Renal cortical epithelial cell (primary cell): Measurements from ENCODE around the gene TTYH2. TPM values are rescaled to one million over a fixed set of nuclear protein-coding genes. Genes with fewer than 3 reads are reported as not detected.
A peak's percentile ranks its signal among the peaks of the same experiment; 100 is the strongest.

Experiments used
- DNase-seq: peaks from one replicate; pipeline ENCODE4 v3.0.0-alpha.2; 2011; ENCODE audit warnings: low read depth
- total RNA-seq: library from RNA; depleted of rRNA; stranded (reverse); fragments of >200 nt; gene quantifications from 2 replicates; pipeline ENCODE4 v1.2.3, GENCODE V29; 2014

TTYH2 gene
- total RNA-seq, 1 donor from 2014 or later, result 0.60 TPM

GRCh38 chr17:74235040-74235581, 21.7 kb downstream of the TTYH2 start:
- DNase-seq, result no peak

DNA sequence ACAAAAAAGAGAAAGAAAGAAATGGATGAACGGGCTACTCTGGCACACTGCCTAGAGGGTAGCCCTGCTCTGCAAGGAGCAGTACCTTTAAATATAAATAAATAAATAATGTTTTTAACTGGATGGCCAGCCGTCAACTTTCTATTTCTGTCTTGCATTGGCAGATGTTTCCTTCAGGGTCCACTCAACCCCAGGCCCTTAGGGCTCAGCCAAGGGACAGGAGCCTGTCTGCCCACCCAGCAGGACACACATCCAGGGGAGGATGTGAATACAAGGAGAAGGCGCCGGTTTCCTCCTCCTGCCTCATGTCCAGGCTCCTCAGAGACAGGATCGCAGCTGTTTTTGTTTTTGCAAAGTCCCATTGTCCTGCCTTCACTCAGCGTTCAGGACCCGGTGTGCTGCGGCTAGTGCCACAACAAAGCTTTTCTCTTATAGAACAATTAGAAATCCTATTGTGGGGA, 22.6 kb downstream of the TTYH2 start:
- DNase-seq, result no peak

- no peak for DNase-seq
These were observed 23.9 kb downstream of the TTYH2 start for GRCh38 chr17:74237321-74237720.

- DNase-seq, result no peak
These were observed 25.8 kb downstream of the TTYH2 start for GRCh38 chr17:74239172-74239571.

DNA sequence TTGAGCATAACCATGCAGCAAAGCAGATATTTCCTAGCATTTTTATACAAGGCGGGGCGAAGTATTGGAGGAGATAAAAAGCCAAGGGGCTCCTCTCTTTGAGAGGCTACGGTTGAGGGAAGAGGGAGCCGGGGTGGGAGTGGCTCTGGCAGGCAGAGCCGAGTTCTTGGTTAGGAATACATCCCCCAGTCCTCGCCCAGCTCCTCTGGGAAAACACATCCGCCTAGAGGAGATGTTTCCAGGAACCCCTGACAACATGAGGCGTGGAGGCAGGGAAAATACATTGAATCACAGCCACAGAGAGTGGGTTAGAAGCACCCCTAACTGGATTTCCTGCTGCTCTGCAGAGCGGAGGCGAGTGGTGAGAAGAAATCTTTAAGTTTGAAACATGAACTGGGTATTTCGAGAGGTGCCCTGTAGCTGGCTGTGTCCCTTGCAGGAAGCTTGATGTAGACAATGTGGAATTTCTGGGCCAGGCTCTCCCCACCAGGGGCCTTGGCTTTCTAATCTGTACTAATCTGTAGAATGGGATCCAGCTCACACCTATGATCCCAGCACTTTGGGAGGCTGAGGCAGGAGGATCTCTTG, 27.3 kb downstream of the TTYH2 start:
- DNase-seq, result no peak

DNA sequence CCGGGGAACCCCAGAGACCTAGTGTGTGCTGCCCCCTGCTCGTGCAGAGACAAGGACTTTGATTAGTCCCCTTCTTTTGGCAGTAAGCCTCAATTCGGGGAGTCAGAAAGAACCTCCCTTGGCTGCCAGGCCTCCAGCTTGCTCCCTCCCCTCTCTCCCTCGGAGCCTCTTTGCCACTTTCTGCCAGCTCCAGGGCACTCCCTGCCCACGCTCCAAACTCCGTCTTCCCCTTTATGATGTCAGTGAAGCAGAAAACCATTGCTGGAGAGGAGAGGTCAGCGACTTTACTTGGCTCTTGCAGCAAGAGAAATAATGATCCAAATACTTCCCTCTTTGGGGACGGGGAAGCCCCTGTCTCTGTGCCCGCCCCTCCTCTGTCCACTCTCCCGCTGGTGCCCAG, 28.1 kb downstream of the TTYH2 start:
- DNase-seq, result peak; percentile 1

DNA sequence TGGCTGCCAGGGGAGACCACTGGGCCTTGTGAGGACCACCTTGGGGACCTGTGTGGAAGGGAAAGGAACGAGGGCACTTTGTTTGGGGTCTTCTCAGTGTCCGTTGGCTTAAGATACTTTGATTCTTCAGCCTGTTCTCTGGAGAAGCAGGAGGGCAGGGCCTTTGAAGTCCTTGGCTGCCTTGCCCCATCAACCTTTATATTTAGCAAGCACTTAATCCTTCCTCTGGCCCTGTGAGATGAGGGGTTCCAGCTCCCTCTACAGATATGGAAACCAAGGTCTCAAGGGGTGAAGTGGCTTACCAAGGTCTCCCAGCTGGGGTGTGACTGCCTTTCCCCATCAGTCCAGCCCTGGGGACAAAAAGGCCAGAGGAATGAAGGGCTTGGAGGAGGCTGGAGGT, 28.5 kb downstream of the TTYH2 start:
- DNase-seq, result no peak

- no peak for DNase-seq
These were observed 29.8 kb downstream of the TTYH2 start for GRCh38 chr17:74243013-74243755.

GRCh38 chr17:74244128-74244527, 30.8 kb downstream of the TTYH2 start:
- DNase-seq, result no peak

- no peak for DNase-seq
These were observed 31.2 kb downstream of the TTYH2 start for GRCh38 chr17:74244548-74244947.

- no peak for DNase-seq
These were observed 31.9 kb downstream of the TTYH2 start for GRCh38 chr17:74245145-74245831.

- DNase-seq, result no peak
These were observed 32.5 kb downstream of the TTYH2 start for GRCh38 chr17:74245871-74246270.

DNA sequence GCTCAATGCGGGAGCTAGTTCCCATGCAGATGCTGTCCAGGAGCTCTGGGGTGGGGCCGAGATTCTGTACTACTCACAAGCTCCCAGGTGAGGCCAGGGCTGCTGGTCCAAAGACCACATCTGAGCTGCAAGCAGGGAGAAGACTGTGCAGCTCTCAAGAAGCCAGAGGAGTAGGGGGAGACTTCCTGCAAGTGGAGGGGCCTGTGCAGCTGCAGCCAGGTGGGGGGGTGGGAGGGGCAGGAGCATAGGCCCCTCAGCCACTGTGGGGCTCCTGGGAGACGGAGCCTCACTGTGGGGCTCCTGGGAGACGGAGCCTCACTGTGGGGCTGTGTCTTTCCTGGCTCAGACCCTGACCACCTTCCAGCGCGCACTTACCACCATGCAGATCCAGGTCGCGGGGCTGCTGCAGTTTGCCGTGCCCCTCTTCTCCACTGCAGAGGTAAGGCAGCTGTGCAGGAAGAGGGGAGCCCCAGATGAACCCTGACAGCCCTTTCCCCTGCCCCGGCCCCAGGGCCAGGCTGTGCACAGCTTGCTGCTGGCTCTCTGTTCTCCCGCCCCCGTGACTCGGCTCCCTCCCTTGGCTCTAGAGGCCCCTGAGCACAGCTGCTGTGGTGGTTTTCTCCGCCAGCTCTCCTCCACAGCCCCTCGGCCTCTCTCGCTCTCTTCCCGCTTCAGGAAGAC, 36.4 kb downstream of the TTYH2 start:
- no peak for DNase-seq

GRCh38 chr17:74250324-74250995, 37.1 kb downstream of the TTYH2 start:
- DNase-seq, result no peak

DNA sequence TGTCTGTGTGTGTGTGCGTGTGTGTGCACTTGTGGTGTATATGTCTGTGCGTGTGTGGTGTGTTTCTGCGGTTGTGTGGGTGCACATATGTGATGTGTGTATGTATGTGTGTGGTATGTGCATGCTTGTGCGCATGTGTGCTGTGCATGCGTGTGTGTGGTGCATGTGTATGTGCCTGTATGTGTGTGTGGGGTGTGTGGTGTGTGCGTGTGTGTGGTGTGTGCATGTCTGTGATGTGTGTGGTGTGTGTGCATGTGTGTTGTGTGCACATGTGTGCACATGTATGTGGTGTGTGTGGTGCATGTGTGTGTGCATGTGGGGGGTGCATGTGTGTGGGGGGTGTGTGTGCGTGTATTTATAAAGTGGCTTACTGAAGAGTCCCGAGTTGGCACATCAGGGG, 37.7 kb downstream of the TTYH2 start:
- DNase-seq, result no peak

DNA sequence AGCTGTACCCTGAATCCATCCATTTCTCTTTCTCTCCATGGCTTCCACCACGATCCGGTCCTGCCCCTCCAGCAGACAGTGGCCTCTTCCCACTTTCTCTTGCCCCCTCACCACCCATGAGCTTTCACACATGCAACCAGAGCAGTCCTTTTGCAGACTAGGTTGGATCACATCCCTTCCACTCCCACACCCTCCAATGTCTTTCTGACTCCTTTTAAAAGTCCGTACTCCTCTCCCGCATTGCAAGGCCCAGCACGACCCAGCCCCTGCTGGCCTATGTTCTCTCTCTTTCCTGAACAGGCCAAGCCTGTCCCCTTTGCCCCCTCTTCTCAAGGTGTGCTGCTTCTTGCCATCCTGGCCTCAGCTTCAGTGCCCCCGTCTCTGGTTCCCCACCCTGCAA, 38.2 kb downstream of the TTYH2 start:
- no peak for DNase-seq

DNA sequence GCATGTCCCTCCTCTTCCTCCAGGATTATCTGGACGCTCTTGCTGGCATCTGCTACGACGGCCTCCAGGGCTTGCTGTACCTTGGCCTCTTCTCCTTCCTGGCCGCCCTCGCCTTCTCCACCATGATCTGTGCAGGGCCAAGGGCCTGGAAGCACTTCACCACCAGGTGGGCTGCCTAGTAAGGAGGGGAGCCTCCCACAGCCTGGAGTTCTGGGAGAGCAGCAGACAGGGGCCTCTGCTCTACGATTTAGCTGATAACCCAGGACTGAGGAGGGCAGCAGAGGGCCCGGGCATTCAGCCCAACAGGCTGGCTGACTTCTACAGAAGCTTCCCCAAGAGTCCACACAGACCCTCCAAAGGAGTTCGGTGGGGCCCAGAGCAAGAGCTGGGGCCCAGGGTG, 38.8 kb downstream of the TTYH2 start:
- no peak for DNase-seq

GRCh38 chr17:74253036-74253435, 39.7 kb downstream of the TTYH2 start:
- DNase-seq, result no peak

- DNase-seq, result no peak
These were observed 43.9 kb downstream of the TTYH2 start for GRCh38 chr17:74257311-74257710.

GRCh38 chr17:74259667-74260524, 46.5 kb downstream of the TTYH2 start:
- DNase-seq, result no peak

GRCh38 chr17:74260525-74260850, 47.1 kb downstream of the TTYH2 start:
- no peak for DNase-seq
